Globus pallidus (tissue), 1 donor: ENCODE results near the gene KIR2DL4.
"Not testable (repeated sequence)": the region's sequence is repeated elsewhere in the genome, so short reads cannot be mapped to it uniquely, and the experiment has no call there.

Experiments
- DNase-seq: peaks from one replicate; pipeline ENCODE4 v3.0.0-alpha.2; 2015; ENCODE audit warnings: low spot score

The KIR2DL4 gene

GRCh38 chr19:54804571-54804970, 1.2 kb downstream of the KIR2DL4 start:
- no peak for DNase-seq

- no peak for DNase-seq
Observed at GRCh38 chr19:54805665-54806515, 2.5 kb downstream of the KIR2DL4 start.

GRCh38 chr19:54806516-54806838, 3.1 kb downstream of the KIR2DL4 start:
- no peak for DNase-seq

- DNase-seq = not testable (repeated sequence)
Observed at GRCh38 chr19:54814571-54814970, 11.2 kb downstream of the KIR2DL4 start.

GRCh38 chr19:54816251-54816650, 12.8 kb downstream of the KIR2DL4 start, which contains the start of gene KIR3DL1:
KIR3DL1 (plus strand) TSS chr19:54816468.
- not testable (repeated sequence) for DNase-seq

GRCh38 chr19:54817670-54818536, 14.5 kb downstream of the KIR2DL4 start:
- no peak for DNase-seq

GRCh38 chr19:54824416-54824815, 21.0 kb downstream of the KIR2DL4 start:
- DNase-seq = not testable (repeated sequence)

GRCh38 chr19:54825326-54825725, 21.9 kb downstream of the KIR2DL4 start:
- not testable (repeated sequence) for DNase-seq

- DNase-seq = not testable (repeated sequence)
Observed at GRCh38 chr19:54828064-54828463, 24.7 kb downstream of the KIR2DL4 start.

GRCh38 chr19:54832496-54832895, 29.1 kb downstream of the KIR2DL4 start, which contains the start of gene KIR2DS4:
KIR2DS4 (plus strand) TSS chr19:54832676.
- DNase-seq = not testable (repeated sequence)

- not testable (repeated sequence) for DNase-seq
Observed at GRCh38 chr19:54835126-54835525, 31.7 kb downstream of the KIR2DL4 start.

GRCh38 chr19:54837522-54837921, 34.1 kb downstream of the KIR2DL4 start:
- DNase-seq = not testable (repeated sequence)

GRCh38 chr19:54843171-54843570, 39.8 kb downstream of the KIR2DL4 start:
- DNase-seq = not testable (repeated sequence)

GRCh38 chr19:54850061-54850640, 46.7 kb downstream of the KIR2DL4 start, which contains the start of gene KIR3DL2:
KIR3DL2 (plus strand) TSS chr19:54850443; CDS start chr19:54850476, 33 bp downstream.
- DNase-seq = not testable (repeated sequence)

- no peak for DNase-seq
Observed at GRCh38 chr19:54850930-54851329, 47.5 kb downstream of the KIR2DL4 start.

GRCh38 chr19:54851353-54851752, 47.9 kb downstream of the KIR2DL4 start:
- no peak for DNase-seq

- not testable (repeated sequence) for DNase-seq
Observed at GRCh38 chr19:54855241-54855640, 51.8 kb downstream of the KIR2DL4 start.

- not testable (repeated sequence) for DNase-seq
Observed at GRCh38 chr19:54858476-54858875, 55.1 kb downstream of the KIR2DL4 start.

- not testable (repeated sequence) for DNase-seq
Observed at GRCh38 chr19:54859421-54859820, 56.0 kb downstream of the KIR2DL4 start.

GRCh38 chr19:54863459-54863858, 60.0 kb downstream of the KIR2DL4 start:
- DNase-seq = not testable (repeated sequence)
